Stimulated activated CD8-positive, alpha-beta memory T cell treated with anti-CD3 and anti-CD28 coated beads, Interleukin-12 subunit alpha, Interleukin-12 subunit beta, amount 100 ng/mL, for 4 hours (primary cell): ENCODE data around the gene NTSR1.

Experiments used
- DNase-seq: peaks from one replicate; pipeline ENCODE4 v3.0.0-alpha.2; 2020; ENCODE audit warnings: low read depth

NTSR1 gene

DNA sequence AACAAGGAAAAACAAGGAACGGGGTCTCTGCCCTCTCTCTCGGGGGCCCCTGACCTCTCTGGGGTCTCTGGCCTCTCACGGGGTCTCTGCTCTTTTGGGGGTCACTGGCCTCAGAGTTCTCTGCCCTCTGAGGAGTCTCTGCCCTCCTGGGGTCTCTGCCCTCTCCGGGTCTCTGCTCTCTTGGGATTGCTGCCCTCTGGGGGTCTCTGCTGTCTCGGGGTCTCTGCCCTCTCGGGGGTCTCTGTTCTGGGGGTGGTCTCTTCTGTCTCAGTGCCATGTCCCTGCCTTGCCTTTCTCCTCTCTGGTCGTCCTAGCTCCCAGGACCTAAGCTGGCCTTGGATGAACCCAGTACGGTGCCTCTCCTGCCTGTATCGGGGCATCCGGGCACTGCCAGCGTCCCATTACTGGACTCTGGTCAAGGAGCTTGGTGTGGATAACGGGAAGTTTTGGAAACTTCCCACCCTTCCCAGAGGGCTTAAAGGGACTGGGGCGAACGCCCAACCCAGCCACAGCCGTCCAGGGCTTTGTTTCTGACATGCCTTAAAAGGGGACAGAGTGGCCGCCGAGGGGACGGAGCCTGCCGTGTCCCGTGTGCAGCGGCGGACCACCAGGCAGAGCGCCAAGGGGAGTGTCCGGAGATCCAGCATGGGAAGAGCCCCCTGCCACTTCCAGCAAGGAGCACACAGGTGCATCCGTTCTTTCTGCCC lies 62.9 kb downstream of the NTSR1 start:
- DNase-seq = no peak

GRCh38 chr20:62772103-62772611 lies 63.5 kb downstream of the NTSR1 start:
- DNase-seq = no peak

DNA sequence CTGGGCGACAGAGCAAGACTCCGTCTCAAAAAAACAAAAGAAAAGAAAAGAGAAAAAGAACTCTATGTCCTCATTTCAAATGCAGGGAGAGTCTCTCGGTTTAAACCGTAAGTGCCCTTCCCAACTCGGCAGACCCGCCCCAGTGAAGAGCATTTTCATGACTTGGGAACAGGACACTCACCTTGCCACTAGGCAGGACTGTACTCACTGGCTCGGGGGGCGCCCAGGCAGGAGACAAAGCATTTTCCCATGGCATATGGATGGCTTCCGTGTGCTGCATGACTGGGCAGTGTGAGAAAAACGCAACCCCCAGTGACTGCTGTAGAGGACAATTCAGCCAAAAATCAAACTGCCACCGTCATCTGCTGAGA lies 64.0 kb downstream of the NTSR1 start:
- no peak for DNase-seq

DNA sequence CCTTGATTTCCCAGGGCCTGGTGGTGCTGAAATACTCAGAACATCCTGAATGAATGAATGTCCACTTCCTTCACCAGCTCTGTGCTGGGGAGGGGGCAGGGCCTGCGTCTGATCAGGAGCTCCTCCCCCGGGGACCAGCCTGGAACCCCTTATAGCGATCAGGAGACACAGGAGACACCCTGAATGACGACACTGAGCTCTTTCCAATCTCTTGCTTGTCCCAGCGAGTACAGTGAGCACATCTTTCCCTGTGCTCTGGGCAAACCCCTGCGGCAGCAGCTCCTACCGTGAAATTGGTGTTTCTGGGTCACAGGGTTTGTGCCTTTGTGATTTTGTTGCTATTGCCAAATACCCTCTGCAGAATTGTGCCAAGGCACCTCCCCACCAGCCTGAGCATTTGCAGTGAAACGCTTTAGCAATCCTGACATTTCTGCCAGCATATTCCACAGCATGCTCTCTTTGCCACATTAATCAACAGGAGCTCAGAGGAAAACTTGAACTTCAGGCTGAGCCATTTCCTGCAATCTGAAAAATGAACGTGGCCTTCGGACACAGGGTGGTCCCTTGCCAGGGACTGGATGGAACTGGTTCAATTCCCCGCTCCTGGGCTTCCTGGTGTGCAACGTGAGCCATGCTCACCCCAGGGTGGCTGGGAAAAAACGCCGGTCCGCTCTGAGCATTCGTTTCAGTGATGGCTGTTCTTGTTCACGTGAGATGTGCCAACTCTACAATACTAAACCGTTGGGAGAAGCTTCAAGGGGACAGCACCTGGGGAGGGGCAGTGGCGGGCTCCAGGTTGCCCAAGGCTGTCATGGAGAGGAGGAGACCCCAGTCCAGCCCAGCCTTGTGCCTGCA lies 64.6 kb downstream of the NTSR1 start:
- DNase-seq = no peak

DNA sequence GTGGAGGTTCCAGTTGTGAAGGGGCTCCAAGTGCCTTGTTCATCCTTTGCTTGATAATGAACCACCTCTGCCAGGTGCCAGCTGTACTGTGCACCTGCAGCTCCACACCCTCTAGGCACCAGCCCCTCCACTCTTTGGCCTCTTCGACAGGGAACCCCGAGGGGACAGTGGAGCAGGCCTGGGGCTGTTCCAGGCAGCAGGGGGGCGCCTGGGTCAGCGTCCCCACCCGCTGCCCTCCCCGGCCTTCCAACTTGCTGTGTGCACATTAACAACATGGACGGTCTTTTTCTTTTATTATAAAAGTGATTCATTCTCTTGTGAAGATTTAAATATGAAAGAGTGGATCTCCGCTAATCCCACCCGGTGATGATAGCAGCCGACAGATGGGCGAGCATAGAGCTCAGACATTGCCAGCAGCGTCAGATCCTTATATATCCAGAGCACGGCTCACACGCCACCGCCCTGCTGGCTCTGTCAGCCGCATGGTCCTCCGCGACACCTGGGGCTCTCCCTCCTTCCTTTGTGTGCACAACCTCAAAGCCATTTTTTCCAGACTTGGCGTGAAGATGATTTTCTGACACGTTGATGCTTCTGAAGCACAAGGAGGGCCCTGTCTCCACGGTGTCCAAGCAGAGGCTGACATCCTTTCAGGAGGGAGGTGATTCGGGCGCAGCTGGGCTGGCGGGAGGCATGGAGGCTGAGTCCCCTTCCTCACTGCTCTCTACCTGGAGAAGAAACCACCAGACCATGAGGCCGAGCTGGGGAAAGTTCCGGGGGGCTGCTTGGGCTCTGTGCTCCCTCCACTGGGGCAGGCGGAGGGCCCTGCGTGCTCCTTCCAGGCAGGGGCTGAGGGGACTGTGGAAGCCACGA lies 65.4 kb downstream of the NTSR1 start:
- DNase-seq = no peak

DNA sequence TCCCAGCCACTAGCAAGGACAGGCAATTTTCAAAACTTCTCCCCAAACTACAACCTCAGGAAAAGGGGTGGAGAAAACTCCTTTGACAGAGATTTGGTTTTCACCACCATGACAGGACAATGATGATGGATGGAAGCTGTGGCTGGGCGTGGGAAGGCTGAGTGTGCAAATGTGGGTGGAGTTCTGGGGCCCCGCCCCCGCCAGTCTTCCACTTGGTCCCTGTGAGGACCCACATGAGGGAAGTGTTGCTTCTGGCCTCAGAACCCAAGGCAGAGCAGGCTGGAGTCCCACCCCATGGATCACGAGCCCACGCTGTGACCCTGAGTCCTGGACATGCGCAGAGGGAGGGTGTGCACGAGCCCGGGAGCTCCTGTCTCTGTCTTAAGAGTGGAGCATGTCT lies 66.1 kb downstream of the NTSR1 start:
- no peak for DNase-seq

- DNase-seq = no peak
Measured at GRCh38 chr20:62775206-62775605, 66.6 kb downstream of the NTSR1 start.

DNA sequence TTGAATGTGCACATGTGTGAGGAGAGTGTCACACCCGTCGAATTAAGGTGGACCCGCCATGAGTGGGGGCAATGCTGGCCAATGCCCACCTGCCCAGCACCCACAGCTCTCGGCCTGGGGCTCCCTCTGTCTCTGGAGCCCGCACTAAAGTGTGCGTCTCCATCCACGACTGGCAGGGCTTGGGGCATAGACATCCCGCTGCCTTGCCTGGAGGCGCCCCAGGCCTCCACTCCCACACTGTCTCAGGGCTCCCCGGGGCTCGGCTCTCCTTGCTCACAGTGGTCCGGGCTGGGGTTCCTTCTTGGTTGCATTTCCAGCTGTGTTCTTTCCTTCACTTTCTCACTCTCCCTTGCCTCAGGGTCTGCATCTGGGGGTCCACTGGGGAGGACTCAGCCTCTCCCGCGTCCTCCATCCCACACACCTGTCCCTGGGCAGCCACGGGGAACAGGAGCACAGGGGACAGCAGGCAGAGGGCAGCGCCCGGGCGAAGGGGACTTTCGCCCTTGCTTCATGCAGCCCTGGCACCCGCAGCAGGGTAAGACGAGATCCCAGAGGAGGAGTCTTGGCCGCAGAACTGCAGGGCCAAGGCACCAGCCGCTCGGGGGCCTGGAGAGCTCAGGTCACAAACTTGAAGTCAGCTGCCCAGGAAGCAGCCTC lies 67.5 kb downstream of the NTSR1 start:
- no peak for DNase-seq

DNA sequence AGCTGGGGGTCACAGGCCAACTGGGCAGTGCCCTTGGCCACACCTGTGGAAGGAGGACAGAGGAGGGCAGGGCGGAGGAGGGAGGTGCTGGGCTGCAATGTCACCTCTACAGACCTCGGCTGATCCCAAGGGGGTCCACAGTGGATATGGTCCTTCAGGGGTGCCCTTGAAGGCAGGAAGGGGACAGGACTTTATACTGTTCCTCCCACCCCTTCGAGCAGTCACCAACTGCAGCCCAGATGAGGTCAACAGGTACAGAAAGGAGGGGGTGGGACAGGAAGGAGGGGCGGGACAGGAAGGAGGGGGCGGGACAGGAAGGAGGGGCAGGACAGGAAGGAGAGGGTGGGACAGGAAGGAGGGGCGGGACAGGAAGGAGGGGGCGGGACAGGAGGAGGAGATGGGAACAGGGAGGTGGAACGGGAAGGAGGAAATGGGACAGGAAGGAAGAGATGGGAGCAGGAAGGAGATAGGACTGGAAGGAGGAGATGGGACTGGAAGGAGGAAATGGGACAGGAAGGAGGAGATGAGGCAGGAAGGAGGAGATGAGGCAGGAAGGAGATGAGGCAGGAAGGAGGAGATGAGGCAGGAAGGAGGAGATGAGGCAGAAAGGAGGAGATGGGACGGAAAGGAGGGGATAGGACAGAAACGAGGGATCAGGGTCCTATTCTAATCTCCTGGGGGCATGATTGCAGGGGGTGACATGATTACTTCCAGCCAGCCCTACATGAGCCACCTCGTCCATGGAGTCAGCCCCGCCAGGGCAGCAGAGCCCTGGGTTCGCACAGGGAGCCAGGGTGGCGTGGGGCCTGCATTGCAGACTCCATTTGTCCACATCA lies 68.3 kb downstream of the NTSR1 start:
- DNase-seq = peak; percentile 25

DNA sequence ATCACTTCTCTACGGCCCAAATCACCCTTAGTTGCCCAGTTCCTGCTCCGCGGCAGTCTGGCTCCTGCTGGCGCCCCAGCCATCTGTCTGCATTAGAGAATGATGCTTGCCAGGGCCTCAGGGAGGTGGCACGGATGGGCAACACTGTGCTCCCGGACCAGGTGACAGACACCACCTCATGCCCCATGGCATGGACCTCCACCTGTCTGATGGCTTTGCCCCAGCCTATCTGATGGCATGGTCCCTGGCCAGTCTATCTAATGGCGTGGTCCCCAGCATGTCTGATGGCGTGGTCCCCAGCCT lies 68.8 kb downstream of the NTSR1 start:
- DNase-seq = no peak

GRCh38 chr20:62778058-62778457 lies 69.4 kb downstream of the NTSR1 start:
- DNase-seq = no peak

GRCh38 chr20:62778601-62779416 lies 70.2 kb downstream of the NTSR1 start:
- DNase-seq = no peak

GRCh38 chr20:62779417-62779685 lies 70.7 kb downstream of the NTSR1 start:
- DNase-seq = no peak

GRCh38 chr20:62780204-62780603 lies 71.6 kb downstream of the NTSR1 start:
- DNase-seq = no peak

- DNase-seq = no peak
Measured at GRCh38 chr20:62780696-62781095, 72.1 kb downstream of the NTSR1 start.

DNA sequence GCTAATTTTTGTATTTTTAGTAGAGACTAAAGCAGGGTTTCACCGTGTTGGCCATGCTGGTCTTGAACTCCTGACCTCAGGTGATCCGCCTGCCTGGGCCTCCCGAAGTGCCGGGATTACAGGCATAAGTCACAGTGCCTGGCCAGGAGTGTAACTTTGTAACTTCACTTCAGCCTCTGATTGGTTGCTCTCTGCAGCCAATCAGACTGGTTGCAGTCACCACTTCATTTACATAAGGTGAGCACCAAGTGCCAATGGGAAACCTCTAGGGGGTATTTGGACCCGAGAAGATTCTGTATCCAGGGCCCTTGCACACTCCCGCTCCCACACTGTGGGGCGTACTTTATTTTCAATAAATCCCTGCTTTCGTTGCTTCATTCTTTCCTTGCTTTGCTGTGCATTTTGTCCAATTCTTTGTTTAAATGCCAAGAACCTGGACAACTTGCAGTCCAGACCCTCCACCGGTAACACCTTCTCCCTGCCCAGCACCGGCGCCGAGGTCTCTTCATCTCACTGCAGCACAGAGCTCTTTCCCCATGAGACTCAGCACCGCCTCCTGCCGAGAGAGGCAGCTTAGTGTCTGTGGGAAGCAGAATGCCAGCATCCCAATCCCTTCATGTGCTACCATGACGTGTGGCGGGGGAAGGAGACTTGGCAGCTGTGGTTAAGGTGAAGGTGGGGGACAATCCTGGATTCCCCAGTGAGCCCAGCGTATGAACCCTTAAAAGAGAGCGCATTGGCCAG lies 73.7 kb downstream of the NTSR1 start:
- no peak for DNase-seq

- no peak for DNase-seq
Measured at GRCh38 chr20:62782893-62783278, 74.2 kb downstream of the NTSR1 start.

- no peak for DNase-seq
Measured at GRCh38 chr20:62784497-62784896, 75.9 kb downstream of the NTSR1 start.

GRCh38 chr20:62785393-62785792 lies 76.8 kb downstream of the NTSR1 start:
- DNase-seq = no peak

- no peak for DNase-seq
Measured at GRCh38 chr20:62786157-62786556, 77.5 kb downstream of the NTSR1 start.
